Measurements from ENCODE around the gene PCDH18.
"Not testable (repeated sequence)": the region's sequence is repeated elsewhere in the genome, so short reads cannot be mapped to it uniquely, and the experiment has no call there.

GRCh38 chr4:137483313-137483959 is 48.9 kb downstream of the PCDH18 start:
- not testable (repeated sequence) for TF ChIP-seq CTCF (conservative IDR thresholded peaks at IDR 0.05 in 1 of 2, IDR thresholded peaks at IDR 0.05 in 1 of 2; ENCODE audit: extremely low read depth in 1 of 2, insufficient read depth in 1 of 2, low read depth in 1 of 2, low read length in 2 of 2); EZH2 (IDR thresholded peaks at IDR 0.05; ENCODE audit: borderline replicate concordance, low read length)
